H9 (cell line): ENCODE data around the gene TNRC6C. TPM values are rescaled to one million over a fixed set of nuclear protein-coding genes. Genes with fewer than 3 reads are reported as not detected.

Experiments
- DNase-seq: peaks from one replicate; pipeline ENCODE4 v3.0.0-alpha.2; 2017
- H2AFZ ChIP-seq: one replicate; pipeline ENCODE4 v1.6.1; 2013; ENCODE audit warnings: mild to moderate bottlenecking, low read length, control low read depth, moderate library complexity
- H2AK5ac ChIP-seq: 2 replicates; pipeline ENCODE4 v1.6.1; 2013; ENCODE audit warnings: low read length, control low read depth, mixed read lengths; ENCODE audit not compliant: insufficient read length
- H2BK120ac ChIP-seq: one replicate; pipeline ENCODE4 v1.6.1; 2013; ENCODE audit warnings: low read depth, mild to moderate bottlenecking, low read length, control low read depth, inconsistent platforms; ENCODE audit not compliant: poor library complexity, severe bottlenecking
- H2BK12ac ChIP-seq: 2 replicates; pipeline ENCODE4 v1.6.1; 2013; ENCODE audit warnings: low read length, control low read depth, mixed read lengths, low read depth; ENCODE audit not compliant: insufficient read length
- H2BK15ac ChIP-seq: 2 replicates; pipeline ENCODE4 v1.6.1; 2013; ENCODE audit warnings: low read depth, low read length, control low read depth
- H2BK20ac ChIP-seq: one replicate; pipeline ENCODE4 v1.6.1; 2013; ENCODE audit warnings: low read depth, mild to moderate bottlenecking, low read length, control low read depth, inconsistent platforms; ENCODE audit not compliant: poor library complexity, severe bottlenecking
- H2BK5ac ChIP-seq: 2 replicates; pipeline ENCODE4 v1.6.1; 2013; ENCODE audit warnings: low read length, control low read depth, mixed read lengths; ENCODE audit not compliant: insufficient read length
- H3K14ac ChIP-seq: 2 replicates; pipeline ENCODE4 v1.6.1; 2013; ENCODE audit warnings: low read length, control low read depth; ENCODE audit not compliant: insufficient read depth
- H3K18ac ChIP-seq: 2 replicates; pipeline ENCODE4 v1.6.1; 2013; ENCODE audit warnings: low read depth, mild to moderate bottlenecking, mixed read lengths, low read length, control low read depth; ENCODE audit not compliant: insufficient read length
- H3K23ac ChIP-seq: 2 replicates; pipeline ENCODE4 v1.6.1; 2013; ENCODE audit warnings: low read length, control low read depth, mixed read lengths, low read depth; ENCODE audit not compliant: insufficient read length
- H3K23me2 ChIP-seq: 2 replicates; pipeline ENCODE4 v1.6.1; 2013; ENCODE audit warnings: low read depth, mild to moderate bottlenecking, mixed read lengths, low read length, control low read depth; ENCODE audit not compliant: insufficient read length, poor library complexity, severe bottlenecking
- H3K27ac ChIP-seq: 2 replicates; pipeline ENCODE4 v1.5.1; 2013; ENCODE audit warnings: low read length, control low read depth, mixed read lengths, low read depth; ENCODE audit not compliant: insufficient read length
- H3K27me3 ChIP-seq: 2 replicates; pipeline ENCODE4 v1.6.1; 2013; ENCODE audit warnings: low read length, control low read depth, inconsistent platforms; ENCODE audit not compliant: insufficient read depth
- H3K4ac ChIP-seq: 2 replicates; pipeline ENCODE4 v1.6.1; 2013; ENCODE audit warnings: low read depth, mild to moderate bottlenecking, control low read depth, inconsistent platforms, low read length, moderate library complexity
- H3K4me1 ChIP-seq: 2 replicates; pipeline ENCODE4 v1.6.1; 2013; ENCODE audit warnings: low read length, control low read depth, inconsistent platforms; ENCODE audit not compliant: insufficient read depth
- H3K4me2 ChIP-seq: 2 replicates; pipeline ENCODE4 v1.6.1; 2013; ENCODE audit warnings: low read length, control low read depth, mixed read lengths; ENCODE audit not compliant: insufficient read length, insufficient read depth
- H3K56ac ChIP-seq: 2 replicates; pipeline ENCODE4 v1.6.1; 2013; ENCODE audit warnings: low read depth, mild to moderate bottlenecking, mixed read lengths, low read length, control low read depth; ENCODE audit not compliant: insufficient read length
- H3K79me1 ChIP-seq: 2 replicates; pipeline ENCODE4 v1.6.1; 2013; ENCODE audit warnings: low read depth, mild to moderate bottlenecking, moderate library complexity, low read length, control low read depth, inconsistent platforms; ENCODE audit not compliant: insufficient read depth, poor library complexity, severe bottlenecking
- H3K79me2 ChIP-seq: 2 replicates; pipeline ENCODE4 v1.6.1; 2013; ENCODE audit warnings: low read length, control low read depth, inconsistent platforms; ENCODE audit not compliant: insufficient read depth
- H3K9ac ChIP-seq: 2 replicates; pipeline ENCODE4 v1.6.1; 2013; ENCODE audit warnings: low read length, control low read depth, mixed read lengths; ENCODE audit not compliant: insufficient read length; ENCODE audit errors: extremely low read depth
- H3K9me3 ChIP-seq: one replicate; pipeline ENCODE4 v1.6.1; 2013; ENCODE audit warnings: low read depth, low read length, inconsistent platforms; ENCODE audit not compliant: control insufficient read depth
- H3T11ph ChIP-seq: one replicate; pipeline ENCODE4 v1.6.1; 2013; ENCODE audit warnings: mild to moderate bottlenecking, low read length, control low read depth, inconsistent platforms
- H4K20me1 ChIP-seq: one replicate; pipeline ENCODE4 v1.6.1; 2013; ENCODE audit not compliant: control insufficient read depth, insufficient read length, insufficient read depth
- H4K5ac ChIP-seq: 2 replicates; pipeline ENCODE4 v1.6.1; 2013; ENCODE audit warnings: low read depth, mild to moderate bottlenecking, mixed read lengths, low read length, control low read depth; ENCODE audit not compliant: insufficient read length
- H4K8ac ChIP-seq: replicated peaks from 2 replicates; pipeline ENCODE4 v1.6.1; 2013; ENCODE audit warnings: low read length, control low read depth, mixed read lengths, low read depth; ENCODE audit not compliant: insufficient read length
- H4K91ac ChIP-seq: 2 replicates; pipeline ENCODE4 v1.6.1; 2013; ENCODE audit warnings: low read depth, mild to moderate bottlenecking, moderate library complexity, mixed read lengths, low read length, control low read depth; ENCODE audit not compliant: insufficient read length
- H3K27ac Mint-ChIP-seq, 3 experiments: 2 replicates in 2 of 3; 3 replicates in 1 of 3; pipeline ENCODE4 v1.8.0; 2020 to 2021; ENCODE audit warnings: mixed read lengths in 3 of 3, mild to moderate bottlenecking in 1 of 3, moderate library complexity in 1 of 3
- H3K27me3 Mint-ChIP-seq: 2 replicates; pipeline ENCODE4 v1.8.0; 2021; ENCODE audit warnings: low read depth, mild to moderate bottlenecking, moderate library complexity, mixed read lengths
- H3K36me3 Mint-ChIP-seq, 3 experiments: 2 replicates in 2 of 3; 3 replicates in 1 of 3; pipeline ENCODE4 v1.8.0; 2020 to 2021; ENCODE audit warnings: low read depth in 3 of 3, mixed read lengths in 3 of 3; ENCODE audit not compliant: insufficient read depth in 1 of 3
- H3K4me1 Mint-ChIP-seq, 2 experiments: 2 replicates each; pipeline ENCODE4 v1.8.0; 2020; ENCODE audit warnings: mixed read lengths in 2 of 2
- H3K4me3 Mint-ChIP-seq, 2 experiments: 2 replicates in 1 of 2; 3 replicates in 1 of 2; pipeline ENCODE4 v1.8.0; 2020 to 2021; ENCODE audit warnings: mild to moderate bottlenecking in 2 of 2, mixed read lengths in 2 of 2, moderate library complexity in 1 of 2
- H3K9me3 Mint-ChIP-seq, 2 experiments: 2 replicates in 1 of 2; 3 replicates in 1 of 2; pipeline ENCODE4 v1.8.0; 2020; ENCODE audit warnings: mild to moderate bottlenecking in 2 of 2, mixed read lengths in 2 of 2, moderate library complexity in 1 of 2
- whole genome bisulfite sequencing: extraction: QIAGEN DNeasy Blood & Tissue Kit; methylation state at CpG from one replicate; pipeline ENCODE4 v1.1.7; 2013; ENCODE audit warnings: missing lambda C conversion rate, low lambda C conversion rate, mixed read lengths; ENCODE audit not compliant: insufficient read length; ENCODE audit errors: extremely low coverage; 5-methylcytosine and 5-hydroxymethylcytosine counted together
- total RNA-seq: library from RNA; stranded (reverse); gene quantifications from 2 replicates; pipeline ENCODE4 v1.2.1, GENCODE V29; 2021
- TF ChIP-seq, protein P1 (sequence below): fragments of 200-600 bp; sonication (generic); conservative IDR thresholded peaks from 3 replicates; pipeline ENCODE4 v1.8.0; 2021; ENCODE audit warnings: antibody characterized with exemption, mild to moderate bottlenecking

The TNRC6C gene
- total RNA-seq, 1 experiment from 2014 or later: 24.7 TPM

DNA sequence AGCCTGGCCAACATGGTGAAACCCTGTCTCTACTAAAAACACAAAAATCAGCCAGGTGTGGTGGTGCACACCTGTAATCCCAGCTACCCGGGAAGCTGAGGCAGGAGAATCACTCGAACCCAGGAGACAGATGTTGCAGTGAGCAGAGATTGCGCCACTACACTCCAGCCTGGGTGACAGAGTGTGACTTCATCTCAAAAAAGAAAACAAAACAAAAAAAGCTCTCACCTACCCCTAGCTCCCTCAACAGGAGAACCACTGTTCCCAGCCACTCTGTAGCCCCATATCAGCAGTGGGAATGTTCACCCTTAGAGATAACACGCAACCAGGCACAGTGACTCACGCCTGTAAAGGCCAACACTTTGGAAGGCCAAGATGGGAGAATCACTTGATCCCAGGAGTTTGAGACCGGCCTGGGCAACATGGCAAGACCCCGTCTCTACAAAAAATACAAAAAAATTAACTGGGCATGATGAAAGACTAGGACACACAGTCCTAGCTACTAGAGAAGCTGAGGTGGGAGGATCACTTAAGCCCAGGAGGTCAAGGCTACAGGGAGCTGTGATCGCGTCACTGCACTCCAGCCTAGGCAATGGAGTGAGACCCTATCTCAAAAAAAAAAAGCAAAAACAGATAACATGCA lies 177.5 kb downstream of the TNRC6C start:
- no peaks in the 10 kb centered on the region for H3K23me2 ChIP-seq
- no CpG with 5 or more reads among the region's 9 CpGs for WGBS
- no peaks in the 10 kb centered on the region; a peak in 1 of 5 replicates for H3K9me3 Mint-ChIP-seq

More for the DNA sequence above, 177.5 kb downstream of the TNRC6C start:
- no peak overlapping the region for H2BK120ac ChIP-seq
- Mint-ChIP-seq H3K27me3 (peaks cover 20% of the 10 kb centered on the region), H3K4me1 (peaks cover 8 to 27% of the 10 kb centered on the region in 2 experiments), H3K27ac (no peak overlapping the region), H3K36me3 (no peaks in the 10 kb centered on the region), H3K4me3 (no peak overlapping the region)
- no peak overlapping the region for H3K23ac ChIP-seq
- H2BK5ac ChIP-seq: no peak overlapping the region
- no peak overlapping the region for H2BK12ac ChIP-seq
- no peaks in the 10 kb centered on the region for H3K79me2 ChIP-seq
- H3K9me3 ChIP-seq: no peaks in the 10 kb centered on the region
- H4K8ac ChIP-seq: no peak overlapping the region
- DNase-seq: no peak
- H4K5ac ChIP-seq: no peak overlapping the region
- H2AFZ ChIP-seq: no peak overlapping the region
- H3K4ac ChIP-seq: no peak overlapping the region
- H2BK15ac ChIP-seq: no peak overlapping the region
- H3K27me3 ChIP-seq: no peaks in the 10 kb centered on the region; the same call in 1 of the 2 replicates
- no peak overlapping the region for H3K14ac ChIP-seq
- no peak overlapping the region for H3T11ph ChIP-seq
- no peak overlapping the region for H3K9ac ChIP-seq
- H3K4me2 ChIP-seq: no peak overlapping the region
- no peaks in the 10 kb centered on the region for H3K79me1 ChIP-seq
- H3K27ac ChIP-seq: no peak overlapping the region
- no peak overlapping the region for H2AK5ac ChIP-seq
- peaks cover 6% of the 10 kb centered on the region; the same call in 1 of the 2 replicates for H3K4me1 ChIP-seq
- no peak overlapping the region for H2BK20ac ChIP-seq
- H4K20me1 ChIP-seq: no peaks in the 10 kb centered on the region
- H3K18ac ChIP-seq: no peak overlapping the region
- no peak overlapping the region for H4K91ac ChIP-seq
- H3K56ac ChIP-seq: no peak overlapping the region
- TF ChIP-seq, protein P1, sequence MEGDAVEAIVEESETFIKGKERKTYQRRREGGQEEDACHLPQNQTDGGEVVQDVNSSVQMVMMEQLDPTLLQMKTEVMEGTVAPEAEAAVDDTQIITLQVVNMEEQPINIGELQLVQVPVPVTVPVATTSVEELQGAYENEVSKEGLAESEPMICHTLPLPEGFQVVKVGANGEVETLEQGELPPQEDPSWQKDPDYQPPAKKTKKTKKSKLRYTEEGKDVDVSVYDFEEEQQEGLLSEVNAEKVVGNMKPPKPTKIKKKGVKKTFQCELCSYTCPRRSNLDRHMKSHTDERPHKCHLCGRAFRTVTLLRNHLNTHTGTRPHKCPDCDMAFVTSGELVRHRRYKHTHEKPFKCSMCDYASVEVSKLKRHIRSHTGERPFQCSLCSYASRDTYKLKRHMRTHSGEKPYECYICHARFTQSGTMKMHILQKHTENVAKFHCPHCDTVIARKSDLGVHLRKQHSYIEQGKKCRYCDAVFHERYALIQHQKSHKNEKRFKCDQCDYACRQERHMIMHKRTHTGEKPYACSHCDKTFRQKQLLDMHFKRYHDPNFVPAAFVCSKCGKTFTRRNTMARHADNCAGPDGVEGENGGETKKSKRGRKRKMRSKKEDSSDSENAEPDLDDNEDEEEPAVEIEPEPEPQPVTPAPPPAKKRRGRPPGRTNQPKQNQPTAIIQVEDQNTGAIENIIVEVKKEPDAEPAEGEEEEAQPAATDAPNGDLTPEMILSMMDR: no peak
